A673 (cell line): Measurements from ENCODE around the gene ST6GALNAC5.

Source experiments
- CTCF ChIP-seq: fragments of 300-800, 200-600 bp; sonication (generic); conservative IDR thresholded peaks from 2 replicates; pipeline ENCODE4 v1.5.1; 2017; ENCODE audit warnings: low read depth, mild to moderate bottlenecking, antibody characterized with exemption, low read length, moderate library complexity, mixed read lengths
- EZH2 ChIP-seq: fragments of 200-600 bp; sonication (generic); IDR thresholded peaks from 2 replicates; pipeline ENCODE4 v1.6.1; 2017; ENCODE audit warnings: borderline replicate concordance, low read depth, mild to moderate bottlenecking, mixed read lengths, antibody characterized with exemption, low read length; ENCODE audit not compliant: poor library complexity, severe bottlenecking

DNA sequence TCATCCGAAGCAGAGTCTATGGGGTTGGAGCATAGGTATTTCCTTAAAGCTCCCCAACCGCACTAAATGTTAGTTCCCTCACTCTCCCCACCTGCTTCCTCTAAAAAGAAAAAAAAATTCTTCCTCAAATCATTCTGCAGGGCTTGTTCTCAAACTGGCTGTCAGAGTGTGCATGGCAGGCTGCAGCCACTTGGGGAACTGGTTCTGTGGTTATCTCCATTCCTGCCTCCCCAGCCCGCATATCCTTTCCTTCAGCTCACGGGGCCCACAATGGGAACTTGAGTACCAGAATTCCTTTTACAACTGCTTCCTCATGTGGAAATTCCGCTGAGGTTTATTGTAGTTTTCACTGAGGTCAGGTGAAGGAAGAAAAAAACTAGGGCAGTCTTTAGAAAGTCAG lies 192.7 kb downstream of the ST6GALNAC5 start:
- TF ChIP-seq CTCF (no peak), EZH2 (no peak)
